Activated CD4-positive, alpha-beta T cell treated with anti-CD3 and anti-CD28 coated beads, Interleukin-2, amount 10 ng/mL, durations not matched to agents 24 days and 14 days (primary cell): ENCODE measurements around the gene FCRL5. TPM values are rescaled to one million over a fixed set of nuclear protein-coding genes. Genes with fewer than 3 reads are reported as not detected.

Experiments
- DNase-seq: peaks from one replicate; pipeline ENCODE4 v3.0.0; 2022
- H3K27ac Mint-ChIP-seq: one replicate; pipeline ENCODE4 v1.8.0; 2022; ENCODE audit warnings: mild to moderate bottlenecking, mixed read lengths
- H3K27me3 Mint-ChIP-seq: one replicate; pipeline ENCODE4 v1.8.0; 2022; ENCODE audit warnings: mixed read lengths
- H3K36me3 Mint-ChIP-seq: one replicate; pipeline ENCODE4 v1.8.0; 2022; ENCODE audit warnings: low read depth, mild to moderate bottlenecking, mixed read lengths
- H3K4me1 Mint-ChIP-seq: one replicate; pipeline ENCODE4 v1.8.0; 2021; ENCODE audit warnings: mixed read lengths
- H3K4me3 Mint-ChIP-seq: one replicate; pipeline ENCODE4 v1.8.0; 2022; ENCODE audit warnings: mild to moderate bottlenecking, moderate library complexity, mixed read lengths
- H3K9me3 Mint-ChIP-seq: one replicate; pipeline ENCODE4 v1.8.0; 2021; ENCODE audit warnings: mixed read lengths
- intact Hi-C: fragments of 100-400 bp; cut with micrococcal nuclease; formaldehyde crosslinking; loops from one replicate; pipeline ENCODE4 v1.15.1; 2023
- total RNA-seq: library from RNA; stranded (reverse); gene quantifications from 2 replicates; pipeline ENCODE4 v1.2.3, GENCODE V29; 2022

The FCRL5 gene
- total RNA-seq, 1 donor from 2014 or later, result not detected

DNA sequence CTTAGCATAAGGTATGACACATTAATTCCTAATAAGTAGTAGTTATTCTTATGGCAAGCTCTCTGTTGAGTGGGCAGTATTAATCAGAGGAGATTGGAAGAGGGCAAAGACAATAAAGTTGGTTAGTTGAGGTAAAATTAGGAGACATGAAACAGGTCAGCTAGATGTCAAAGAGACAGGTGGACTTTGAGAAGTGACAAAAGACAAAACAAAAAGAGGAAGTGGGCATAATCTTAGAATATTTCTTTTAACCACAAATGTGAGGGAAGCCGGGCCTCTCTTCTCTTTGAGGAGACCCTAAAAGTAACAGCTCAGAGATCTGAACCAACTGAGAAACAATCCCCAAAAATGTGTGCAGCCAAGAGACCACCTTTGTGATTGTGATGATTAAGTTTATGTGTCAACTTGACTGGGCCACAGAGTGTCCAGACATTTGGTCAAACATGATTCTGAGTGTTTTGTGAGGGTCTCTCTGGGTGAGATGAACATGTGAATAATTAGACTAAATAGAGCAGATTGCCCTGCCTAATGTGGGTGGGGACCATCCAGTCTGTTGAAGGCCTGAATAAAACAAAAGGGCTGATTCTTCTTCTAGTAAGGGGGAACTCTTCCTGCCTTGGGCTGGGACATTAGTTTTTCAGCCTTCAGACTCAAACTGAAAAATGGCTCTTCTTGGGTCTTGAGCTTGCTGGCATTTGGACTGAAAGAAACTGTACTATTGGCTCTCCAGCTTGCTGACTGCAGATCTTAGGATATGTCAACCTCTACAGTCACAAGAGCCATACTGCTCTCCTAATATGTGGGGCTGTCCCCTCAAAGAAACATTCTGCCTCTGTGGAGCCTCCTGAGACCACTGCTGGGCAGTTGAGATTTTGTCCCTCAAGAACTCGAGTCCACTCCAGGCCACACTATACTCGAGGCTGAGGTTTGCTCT lies 40.0 kb downstream of the FCRL5 start:
- Mint-ChIP-seq H3K36me3 (no peaks in the 10 kb centered on the region), H3K9me3 (no peaks in the 10 kb centered on the region), H3K4me3 (no peak overlapping the region), H3K4me1 (no peaks in the 10 kb centered on the region), H3K27ac (no peak overlapping the region), H3K27me3 (no peaks in the 10 kb centered on the region)
- DNase-seq, result no peak
- intact Hi-C loops, result no loop called here

DNA sequence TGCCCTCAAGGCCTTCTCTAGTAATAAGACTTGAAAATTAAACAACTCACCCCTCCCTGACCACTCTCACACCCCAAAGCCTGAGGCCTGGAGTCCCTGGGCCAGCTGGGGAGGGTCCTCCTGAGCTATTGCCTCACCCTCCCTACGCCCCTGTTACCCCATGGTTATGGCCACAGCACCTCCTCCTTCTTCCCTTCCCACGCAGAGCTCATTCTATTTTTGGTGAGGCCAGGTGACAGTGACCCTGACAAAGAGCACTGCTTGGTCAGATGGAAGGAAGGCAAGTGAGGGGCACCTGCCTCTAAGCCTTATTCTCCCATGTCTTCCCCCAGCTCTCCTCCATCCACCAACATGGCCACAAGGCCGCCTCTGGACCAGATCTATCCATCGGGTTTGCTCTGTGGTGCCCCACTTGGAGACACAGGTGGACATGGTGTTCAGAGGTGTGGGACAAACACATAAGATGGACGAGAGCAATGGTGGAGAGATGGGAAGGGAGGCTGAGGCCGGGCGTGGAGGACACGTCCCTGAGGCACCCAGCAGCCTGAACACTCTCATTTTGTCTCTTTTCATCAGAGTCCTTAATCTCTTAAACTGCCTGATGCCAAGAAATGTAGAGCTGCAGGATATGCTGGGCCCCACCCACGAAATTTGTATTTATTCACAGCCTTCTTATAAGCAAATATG lies 42.6 kb downstream of the FCRL5 start:
- DNase-seq, result no peak
- Mint-ChIP-seq H3K9me3 (no peaks in the 10 kb centered on the region), H3K27ac (no peak overlapping the region), H3K36me3 (no peaks in the 10 kb centered on the region), H3K4me1 (peaks cover 3% of the 10 kb centered on the region), H3K4me3 (no peak overlapping the region), H3K27me3 (peaks cover 2% of the 10 kb centered on the region)
- intact Hi-C loops, result no loop called here

GRCh38 chr1:157505481-157506272 lies 46.6 kb downstream of the FCRL5 start:
- H3K4me1 Mint-ChIP-seq, result peaks cover 3% of the 10 kb centered on the region
- H3K36me3 Mint-ChIP-seq, result no peaks in the 10 kb centered on the region
- H3K4me3 Mint-ChIP-seq, result no peak overlapping the region
- H3K9me3 Mint-ChIP-seq, result no peaks in the 10 kb centered on the region
- peak; percentile 76 for DNase-seq
- intact Hi-C loops, result no loop called here
- H3K27me3 Mint-ChIP-seq, result peaks cover 8% of the 10 kb centered on the region
- no peak overlapping the region for H3K27ac Mint-ChIP-seq

DNA sequence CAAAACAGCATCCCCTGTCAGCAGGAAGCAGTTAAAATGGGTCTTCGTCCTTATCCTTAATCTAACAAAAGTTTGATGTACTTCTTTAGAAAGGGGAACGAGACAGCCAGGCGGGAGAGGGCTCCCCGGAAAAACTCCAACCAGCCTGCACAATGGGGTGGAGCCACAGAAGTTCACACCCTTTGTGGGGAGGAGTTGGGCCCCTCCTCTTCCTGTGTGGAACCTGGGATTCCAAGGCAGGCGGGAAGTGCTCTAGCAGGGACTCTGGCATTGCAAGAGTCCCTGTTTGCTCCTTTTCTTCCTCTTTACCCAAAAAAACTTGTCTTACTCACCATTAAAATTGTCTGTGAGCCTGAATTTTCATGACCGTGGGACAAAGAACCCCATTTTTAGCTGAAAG lies 47.7 kb downstream of the FCRL5 start:
- H3K36me3 Mint-ChIP-seq, result no peaks in the 10 kb centered on the region
- H3K9me3 Mint-ChIP-seq, result no peaks in the 10 kb centered on the region
- no peak for DNase-seq
- H3K4me3 Mint-ChIP-seq, result no peak overlapping the region
- intact Hi-C loops, result no loop called here
- H3K27me3 Mint-ChIP-seq, result peaks cover 13% of the 10 kb centered on the region
- H3K27ac Mint-ChIP-seq, result no peak overlapping the region
- peaks cover 3% of the 10 kb centered on the region for H3K4me1 Mint-ChIP-seq

- H3K27me3 Mint-ChIP-seq, result peaks cover 19% of the 10 kb centered on the region
- intact Hi-C loops, result no loop called here
- no peak overlapping the region for H3K4me3 Mint-ChIP-seq
- H3K4me1 Mint-ChIP-seq, result no peaks in the 10 kb centered on the region
- DNase-seq, result no peak
- no peaks in the 10 kb centered on the region for H3K9me3 Mint-ChIP-seq
- no peak overlapping the region for H3K27ac Mint-ChIP-seq
- H3K36me3 Mint-ChIP-seq, result no peaks in the 10 kb centered on the region
These were observed 52.8 kb downstream of the FCRL5 start for GRCh38 chr1:157499521-157499920.

- H3K27me3 Mint-ChIP-seq, result peaks cover 23% of the 10 kb centered on the region
- no peaks in the 10 kb centered on the region for H3K36me3 Mint-ChIP-seq
- H3K4me3 Mint-ChIP-seq, result no peak overlapping the region
- intact Hi-C loops, result no loop called here
- no peak overlapping the region for H3K27ac Mint-ChIP-seq
- no peaks in the 10 kb centered on the region for H3K4me1 Mint-ChIP-seq
- no peaks in the 10 kb centered on the region for H3K9me3 Mint-ChIP-seq
- DNase-seq, result no peak
These were observed 53.6 kb downstream of the FCRL5 start for GRCh38 chr1:157498736-157499090.

GRCh38 chr1:157497987-157498735 lies 54.2 kb downstream of the FCRL5 start:
- Mint-ChIP-seq H3K27ac (no peak overlapping the region), H3K4me3 (no peak overlapping the region), H3K27me3 (peaks cover 25% of the 10 kb centered on the region), H3K9me3 (no peaks in the 10 kb centered on the region), H3K4me1 (no peaks in the 10 kb centered on the region), H3K36me3 (no peaks in the 10 kb centered on the region)
- no peak for DNase-seq
- intact Hi-C loops, result no loop called here

GRCh38 chr1:157497284-157497683 lies 55.0 kb downstream of the FCRL5 start:
- Mint-ChIP-seq H3K9me3 (no peaks in the 10 kb centered on the region), H3K4me1 (no peaks in the 10 kb centered on the region), H3K27me3 (peaks cover 25% of the 10 kb centered on the region), H3K4me3 (no peak overlapping the region), H3K27ac (no peak overlapping the region), H3K36me3 (no peaks in the 10 kb centered on the region)
- intact Hi-C loops, result no loop called here
- no peak for DNase-seq

GRCh38 chr1:157496121-157496526 lies 56.2 kb downstream of the FCRL5 start:
- intact Hi-C loops, result no loop called here
- DNase-seq, result peak; percentile 86
- no peak overlapping the region for H3K4me3 Mint-ChIP-seq
- no peaks in the 10 kb centered on the region for H3K36me3 Mint-ChIP-seq
- H3K4me1 Mint-ChIP-seq, result no peaks in the 10 kb centered on the region
- no peak overlapping the region for H3K27ac Mint-ChIP-seq
- no peaks in the 10 kb centered on the region for H3K9me3 Mint-ChIP-seq
- H3K27me3 Mint-ChIP-seq, result peaks cover 29% of the 10 kb centered on the region

GRCh38 chr1:157495285-157495684 lies 57.0 kb downstream of the FCRL5 start:
- H3K4me1 Mint-ChIP-seq, result no peaks in the 10 kb centered on the region
- peaks cover 26% of the 10 kb centered on the region for H3K27me3 Mint-ChIP-seq
- no peak overlapping the region for H3K27ac Mint-ChIP-seq
- H3K9me3 Mint-ChIP-seq, result no peaks in the 10 kb centered on the region
- no peaks in the 10 kb centered on the region for H3K36me3 Mint-ChIP-seq
- DNase-seq, result no peak
- intact Hi-C loops, result no loop called here
- no peak overlapping the region for H3K4me3 Mint-ChIP-seq

GRCh38 chr1:157494093-157494492 lies 58.2 kb downstream of the FCRL5 start:
- Mint-ChIP-seq H3K4me3 (no peak overlapping the region), H3K4me1 (no peaks in the 10 kb centered on the region), H3K9me3 (no peaks in the 10 kb centered on the region), H3K27ac (no peak overlapping the region), H3K27me3 (peaks cover 25% of the 10 kb centered on the region), H3K36me3 (no peaks in the 10 kb centered on the region)
- DNase-seq, result no peak
- intact Hi-C loops, result loop anchor here (5.0 kb wide), 1 partner anchor 302 kb away; no protein-coding TSS in a partner anchor

GRCh38 chr1:157490467-157491165 lies 61.7 kb downstream of the FCRL5 start:
- H3K36me3 Mint-ChIP-seq, result no peaks in the 10 kb centered on the region
- intact Hi-C loops, result loop anchor here (1.0 to 5.0 kb wide), 2 partner anchors 120 to 298 kb away; no protein-coding TSS in a partner anchor
- H3K4me1 Mint-ChIP-seq, result no peaks in the 10 kb centered on the region
- no peaks in the 10 kb centered on the region for H3K9me3 Mint-ChIP-seq
- H3K27ac Mint-ChIP-seq, result no peak overlapping the region
- H3K27me3 Mint-ChIP-seq, result peaks cover 30% of the 10 kb centered on the region
- H3K4me3 Mint-ChIP-seq, result no peak overlapping the region
- peak; percentile 88 for DNase-seq

- no peaks in the 10 kb centered on the region for H3K9me3 Mint-ChIP-seq
- no peak overlapping the region for H3K27ac Mint-ChIP-seq
- H3K27me3 Mint-ChIP-seq, result peaks cover 22% of the 10 kb centered on the region
- intact Hi-C loops, result no loop called here
- no peak for DNase-seq
- no peak overlapping the region for H3K4me3 Mint-ChIP-seq
- H3K4me1 Mint-ChIP-seq, result no peaks in the 10 kb centered on the region
- H3K36me3 Mint-ChIP-seq, result no peaks in the 10 kb centered on the region
These were observed 64.2 kb downstream of the FCRL5 start for GRCh38 chr1:157488156-157488555.
